ENCODE data around the gene STAT3.
"Not testable (repeated sequence)": the region's sequence is repeated elsewhere in the genome, so short reads cannot be mapped to it uniquely, and the experiment has no call there.

Gene STAT3

DNA sequence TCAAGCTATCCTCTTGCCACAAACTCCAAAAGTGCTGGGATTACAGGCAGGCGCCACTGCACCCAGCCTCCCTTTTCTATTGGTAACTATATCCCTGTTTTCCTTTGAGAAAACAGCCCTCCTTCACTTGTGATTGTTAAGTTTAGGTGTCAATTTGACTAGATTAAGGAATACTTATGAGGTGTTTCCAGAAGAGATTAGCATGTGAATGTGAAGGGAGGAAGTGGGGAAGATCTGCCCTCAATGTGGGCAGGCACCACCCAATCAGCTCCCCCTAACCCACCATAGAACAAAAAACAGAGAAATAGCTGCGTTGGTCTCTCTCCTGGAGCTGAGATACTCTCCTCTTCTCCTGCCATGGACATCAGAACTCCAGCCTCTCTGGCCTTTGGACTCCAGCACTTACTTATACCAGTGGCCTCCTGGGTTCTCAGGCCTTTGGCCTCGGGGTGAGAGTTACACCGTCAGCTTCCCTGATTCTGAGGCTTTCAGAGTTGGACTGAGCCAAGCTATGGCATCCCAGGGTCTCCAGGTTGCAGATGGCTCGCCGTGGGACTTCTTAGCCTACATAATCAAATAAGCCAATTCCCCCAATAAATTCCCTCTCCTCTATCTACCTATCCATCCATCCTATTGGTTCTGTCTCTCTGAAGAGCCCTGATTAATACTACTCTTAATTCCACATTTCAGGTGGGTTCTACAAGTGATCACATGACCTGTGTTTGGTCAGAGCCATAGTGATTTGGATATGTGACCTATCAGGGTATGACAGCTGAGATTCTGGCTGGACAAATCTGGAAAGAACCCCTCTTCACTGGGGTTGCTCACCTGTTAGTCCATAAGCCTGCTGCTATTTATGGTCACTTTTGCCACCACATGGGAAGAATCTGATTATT is 12.0 kb upstream of the STAT3 start:
- Mint-ChIP-seq H3K27me3 (no peaks in the 10 kb centered on the region), H3K9me3 (ENCODE audit: low read depth) (no peaks in the 10 kb centered on the region), H3K4me1 (ENCODE audit: low read depth) (peaks cover 17% of the 10 kb centered on the region), H3K36me3 (no peaks in the 10 kb centered on the region), H3K27ac (peak overlapping the region; percentile 61), H3K4me3 (no peak overlapping the region)

GRCh38 chr17:42399121-42399520 is 10.9 kb upstream of the STAT3 start:
- H3K27ac Mint-ChIP-seq = no peak overlapping the region
- H3K36me3 Mint-ChIP-seq = no peaks in the 10 kb centered on the region
- no peaks in the 10 kb centered on the region for H3K9me3 Mint-ChIP-seq (ENCODE audit: low read depth)
- H3K4me3 Mint-ChIP-seq = no peak overlapping the region
- H3K4me1 Mint-ChIP-seq (ENCODE audit: low read depth) = peaks cover 17% of the 10 kb centered on the region
- no peaks in the 10 kb centered on the region for H3K27me3 Mint-ChIP-seq

- not testable (repeated sequence) for H3K4me3 Mint-ChIP-seq; H3K9me3 Mint-ChIP-seq (ENCODE audit: low read depth); H3K27me3 Mint-ChIP-seq; H3K27ac Mint-ChIP-seq; H3K36me3 Mint-ChIP-seq
- H3K4me1 Mint-ChIP-seq (ENCODE audit: low read depth) = peaks cover 15% of the 10 kb centered on the region
Observed at GRCh38 chr17:42395601-42396000, 7.4 kb upstream of the STAT3 start.

DNA sequence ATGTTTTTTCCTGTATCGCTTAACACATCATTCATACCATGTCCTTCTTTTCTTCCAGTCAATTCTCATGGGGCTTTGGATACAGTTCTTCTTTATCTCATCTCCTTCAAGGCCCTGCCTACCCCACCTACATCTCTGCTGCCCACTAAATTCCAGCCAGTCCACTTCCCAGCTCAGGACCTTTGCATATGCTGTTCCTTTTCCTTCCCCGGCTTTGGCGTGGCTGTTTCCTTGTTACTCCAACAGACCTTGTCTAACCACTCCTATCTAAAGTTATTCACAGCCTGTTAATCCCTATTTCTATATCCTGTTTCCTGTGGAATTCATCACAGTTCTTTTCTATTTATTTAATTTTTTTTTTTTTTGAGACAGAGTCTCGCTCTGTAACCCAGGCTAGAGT is 6.6 kb upstream of the STAT3 start:
- H3K4me3 Mint-ChIP-seq = no peak overlapping the region
- no peaks in the 10 kb centered on the region for H3K36me3 Mint-ChIP-seq
- no peaks in the 10 kb centered on the region for H3K27me3 Mint-ChIP-seq
- peak overlapping the region; percentile 71 for H3K27ac Mint-ChIP-seq
- peaks cover 14% of the 10 kb centered on the region for H3K4me1 Mint-ChIP-seq (ENCODE audit: low read depth)
- H3K9me3 Mint-ChIP-seq (ENCODE audit: low read depth) = no peaks in the 10 kb centered on the region

- Mint-ChIP-seq H3K36me3 (no peaks in the 10 kb centered on the region), H3K4me3 (no peak overlapping the region), H3K9me3 (ENCODE audit: low read depth) (no peaks in the 10 kb centered on the region), H3K27me3 (no peaks in the 10 kb centered on the region), H3K4me1 (ENCODE audit: low read depth) (peaks cover 18% of the 10 kb centered on the region), H3K27ac (peak overlapping the region; percentile 55)
Observed at GRCh38 chr17:42392692-42393415, 4.6 kb upstream of the STAT3 start.

GRCh38 chr17:42391439-42391838 is 3.2 kb upstream of the STAT3 start:
- not testable (repeated sequence) for H3K9me3 Mint-ChIP-seq (ENCODE audit: low read depth); H3K4me3 Mint-ChIP-seq; H3K36me3 Mint-ChIP-seq; H3K27ac Mint-ChIP-seq; H3K27me3 Mint-ChIP-seq
- peaks cover 26% of the 10 kb centered on the region for H3K4me1 Mint-ChIP-seq (ENCODE audit: low read depth)

DNA sequence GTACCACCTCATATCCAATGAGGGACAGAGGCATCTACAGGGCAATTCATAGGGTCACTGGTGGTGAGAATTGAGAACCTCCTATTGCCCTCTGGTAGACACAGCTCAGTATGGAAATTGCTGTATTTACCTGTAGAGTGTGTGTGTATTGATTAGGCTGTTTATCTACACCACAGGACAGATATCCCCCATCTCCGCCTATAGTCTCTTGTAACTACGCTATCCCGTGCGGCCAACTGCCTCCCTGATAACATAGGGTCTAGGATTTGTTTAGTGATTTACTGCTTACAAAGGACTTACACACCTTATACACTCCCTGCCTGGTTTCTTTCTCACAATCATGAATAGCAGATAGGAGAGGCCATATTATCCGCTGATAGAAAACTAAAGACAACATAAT is 1.7 kb upstream of the STAT3 start:
- no peaks in the 10 kb centered on the region for H3K36me3 Mint-ChIP-seq
- H3K27me3 Mint-ChIP-seq = no peaks in the 10 kb centered on the region
- H3K4me1 Mint-ChIP-seq (ENCODE audit: low read depth) = peaks cover 38% of the 10 kb centered on the region
- H3K27ac Mint-ChIP-seq = peak overlapping the region; percentile 100
- no peaks in the 10 kb centered on the region for H3K9me3 Mint-ChIP-seq (ENCODE audit: low read depth)
- H3K4me3 Mint-ChIP-seq = peak overlapping the region; percentile 93

- Mint-ChIP-seq H3K4me1 (ENCODE audit: low read depth) (peaks cover 42% of the 10 kb centered on the region), H3K9me3 (ENCODE audit: low read depth) (no peaks in the 10 kb centered on the region), H3K27ac (peak overlapping the region; percentile 100)
Observed at GRCh38 chr17:42389135-42389417, 834 bp upstream of the STAT3 start.

DNA sequence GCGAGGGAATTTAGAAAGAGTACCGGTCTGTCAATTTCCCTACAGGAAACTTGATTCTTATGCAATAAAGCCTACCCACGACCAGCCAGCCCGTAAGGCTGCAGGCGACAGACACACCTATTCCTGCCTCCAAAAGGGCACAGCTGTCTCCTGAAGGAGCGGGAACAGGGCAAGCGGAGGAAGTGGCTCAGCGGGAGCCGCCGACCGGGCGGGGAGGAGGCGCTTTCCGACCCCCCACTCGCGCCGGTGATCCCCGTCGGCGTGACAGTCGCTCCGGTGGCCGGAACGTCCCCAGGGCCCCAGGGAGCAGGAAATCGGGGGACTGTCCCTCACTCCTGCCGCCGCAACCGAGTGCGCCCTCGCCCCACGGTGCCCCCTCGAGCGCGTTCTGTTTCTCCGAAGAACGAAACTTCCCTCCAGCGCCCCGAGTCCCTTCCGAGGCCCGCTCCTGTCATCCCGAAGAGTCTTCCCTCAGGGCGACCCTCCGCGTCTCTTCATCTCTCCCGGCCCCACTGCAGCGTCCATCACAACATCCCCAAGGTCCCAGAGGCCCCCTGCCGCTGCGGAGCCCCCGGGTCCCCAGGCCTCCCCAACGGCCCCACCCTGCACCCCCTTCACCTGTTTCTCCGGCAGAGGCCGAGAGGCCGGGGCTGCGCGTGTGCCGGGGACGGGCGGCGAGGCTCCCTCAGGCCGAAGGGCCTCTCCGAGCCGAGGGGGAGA is 421 bp downstream of the STAT3 start:
- no peaks in the 10 kb centered on the region for H3K36me3 Mint-ChIP-seq
- H3K27me3 Mint-ChIP-seq = no peaks in the 10 kb centered on the region
- H3K27ac Mint-ChIP-seq = peak overlapping the region; percentile 100
- peaks cover 51% of the 10 kb centered on the region for H3K4me1 Mint-ChIP-seq (ENCODE audit: low read depth)
- no peaks in the 10 kb centered on the region for H3K9me3 Mint-ChIP-seq (ENCODE audit: low read depth)
- H3K4me3 Mint-ChIP-seq = peak overlapping the region; percentile 93

More at GRCh38 chr17:42389135-42389417, 834 bp upstream of the STAT3 start:
- no peaks in the 10 kb centered on the region for H3K27me3 Mint-ChIP-seq
- peak overlapping the region; percentile 93 for H3K4me3 Mint-ChIP-seq
- H3K36me3 Mint-ChIP-seq = no peaks in the 10 kb centered on the region

DNA sequence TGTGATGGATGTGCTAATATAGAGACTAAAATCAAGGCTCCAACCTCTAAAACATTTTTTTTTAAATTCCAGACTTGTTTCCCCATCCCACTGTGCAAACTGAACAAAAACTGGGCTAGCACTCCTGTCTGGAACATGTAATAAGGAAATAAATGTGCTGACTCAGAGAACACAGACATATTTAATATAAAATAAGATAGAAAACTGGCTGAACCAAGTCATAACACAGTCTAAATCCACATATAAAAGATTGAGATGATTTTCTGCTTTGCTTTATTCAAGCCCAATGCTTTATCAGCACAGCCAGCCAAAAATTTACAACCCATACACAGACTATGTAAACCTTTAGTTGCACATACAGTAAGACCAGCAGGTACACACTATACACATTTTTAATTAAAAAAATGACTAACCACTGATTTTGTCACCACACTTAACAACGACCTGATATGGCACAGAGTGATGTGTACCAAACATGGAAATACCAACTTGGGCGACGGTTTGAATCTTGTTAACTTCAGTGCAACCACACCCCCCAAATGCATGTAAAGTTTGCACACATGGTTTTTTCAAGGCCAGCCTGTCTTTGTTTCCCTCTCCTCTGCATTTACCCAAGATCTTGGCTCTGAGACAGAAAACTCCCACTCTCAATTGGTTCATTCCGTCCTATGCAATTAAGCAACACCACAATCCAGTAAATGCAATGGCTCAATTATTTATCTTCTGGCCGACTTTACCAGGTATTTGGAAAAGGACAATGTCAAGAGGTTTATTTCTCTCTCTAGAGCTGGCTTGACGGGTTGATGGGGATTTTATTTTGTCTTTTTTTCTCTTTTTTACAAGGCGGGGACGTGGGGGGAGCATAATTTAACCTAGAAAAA is 1.2 kb downstream of the STAT3 start:
- Mint-ChIP-seq H3K27me3 (no peaks in the 10 kb centered on the region), H3K27ac (peak overlapping the region; percentile 100), H3K36me3 (no peaks in the 10 kb centered on the region), H3K9me3 (ENCODE audit: low read depth) (no peaks in the 10 kb centered on the region), H3K4me3 (peak overlapping the region; percentile 93), H3K4me1 (ENCODE audit: low read depth) (peaks cover 53% of the 10 kb centered on the region)

GRCh38 chr17:42381898-42382297 is 6.3 kb downstream of the STAT3 start:
- H3K36me3 Mint-ChIP-seq = peaks cover 7% of the 10 kb centered on the region
- H3K9me3 Mint-ChIP-seq (ENCODE audit: low read depth) = no peaks in the 10 kb centered on the region
- no peak overlapping the region for H3K4me3 Mint-ChIP-seq
- H3K4me1 Mint-ChIP-seq (ENCODE audit: low read depth) = peaks cover 72% of the 10 kb centered on the region
- H3K27me3 Mint-ChIP-seq = no peaks in the 10 kb centered on the region
- H3K27ac Mint-ChIP-seq = peak overlapping the region; percentile 67

DNA sequence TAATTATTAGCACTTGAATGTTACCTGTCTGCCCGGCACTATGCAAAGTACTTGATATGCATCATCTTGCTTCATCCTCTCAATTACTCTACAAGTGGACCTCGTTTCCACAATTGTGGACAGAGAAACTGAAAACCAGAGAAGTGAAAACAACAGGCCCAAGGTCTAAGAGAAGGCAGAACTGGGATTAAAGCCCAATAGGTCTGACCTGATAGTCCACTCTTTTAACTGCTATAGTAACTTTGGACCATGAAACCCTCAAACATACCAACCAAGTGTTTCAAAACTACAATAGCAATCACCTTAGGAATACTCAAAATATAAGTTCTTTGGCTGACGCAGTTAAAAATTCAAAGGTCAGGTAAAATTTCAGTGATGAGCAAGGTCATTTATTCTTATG is 7.3 kb downstream of the STAT3 start:
- no peaks in the 10 kb centered on the region for H3K27me3 Mint-ChIP-seq

GRCh38 chr17:42378959-42379594 is 9.2 kb downstream of the STAT3 start:
- Mint-ChIP-seq H3K27me3 (no peaks in the 10 kb centered on the region), H3K4me1 (ENCODE audit: low read depth) (peaks cover 66% of the 10 kb centered on the region), H3K27ac (peak overlapping the region; percentile 93), H3K9me3 (ENCODE audit: low read depth) (no peaks in the 10 kb centered on the region), H3K4me3 (peak overlapping the region; percentile 82), H3K36me3 (peaks cover 7% of the 10 kb centered on the region)

More for the DNA sequence above, 7.3 kb downstream of the STAT3 start:
- Mint-ChIP-seq H3K36me3 (peaks cover 7% of the 10 kb centered on the region), H3K4me1 (ENCODE audit: low read depth) (peaks cover 67% of the 10 kb centered on the region), H3K27ac (peak overlapping the region; percentile 73), H3K4me3 (no peak overlapping the region), H3K9me3 (ENCODE audit: low read depth) (no peaks in the 10 kb centered on the region)

DNA sequence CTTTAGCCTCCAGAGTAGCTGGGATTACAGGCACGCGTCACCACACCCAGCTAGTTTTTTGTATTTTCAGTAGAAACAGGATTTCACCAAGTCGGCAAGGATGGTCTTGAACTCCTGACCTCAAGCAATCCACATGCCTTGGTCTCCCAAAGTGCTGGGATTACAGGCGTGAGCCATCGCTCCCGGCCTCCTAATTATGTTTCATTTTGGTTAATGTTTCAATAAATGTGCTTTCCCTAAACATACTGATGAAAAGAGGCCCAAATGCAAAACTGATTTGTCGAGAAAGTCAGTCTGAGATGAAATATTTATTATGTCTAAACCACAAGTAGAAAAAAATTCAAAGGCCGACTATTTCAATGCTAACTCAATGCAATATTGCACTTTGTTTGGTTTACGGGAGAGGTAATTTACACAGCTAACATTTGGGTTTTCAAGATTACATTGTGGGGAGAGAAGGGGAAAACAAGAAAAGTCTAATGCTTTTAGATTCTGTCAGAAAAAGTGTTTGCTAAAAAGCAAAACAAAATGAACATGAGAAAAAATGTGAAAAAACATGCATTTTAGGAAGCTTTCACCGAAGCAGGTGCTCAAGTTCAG is 9.8 kb downstream of the STAT3 start:
- Mint-ChIP-seq H3K27ac (peak overlapping the region; percentile 93), H3K4me3 (peak overlapping the region; percentile 82), H3K36me3 (peaks cover 7% of the 10 kb centered on the region), H3K9me3 (ENCODE audit: low read depth) (no peaks in the 10 kb centered on the region), H3K4me1 (ENCODE audit: low read depth) (peaks cover 66% of the 10 kb centered on the region), H3K27me3 (no peaks in the 10 kb centered on the region)
